MCF 10A (cell line): ENCODE measurements around the gene FGFR4. TPM values are rescaled to one million over a fixed set of nuclear protein-coding genes. Genes with fewer than 3 reads are reported as not detected.
A peak's percentile ranks its signal among the peaks of the same experiment; 100 is the strongest.

Experiments used
- BruUV-seq: library from RNA; stranded (reverse); fragments of 400-500 nt; replicated peaks from 2 replicates; lab custom pipeline; 2021; lab: Mats Ljungman, UMichigan
- CTCF ChIA-PET: fragments of 300-600 bp; sonication (Branson Sonifier 250); formaldehyde crosslinking; extraction: SDS; loops from one replicate; lab custom pipeline; 2021; ENCODE audit warnings: antibody characterized with exemption, inconsistent platforms; lab: Yijun Ruan, JAX
- POLR2A ChIA-PET: fragments of 300-600, 350-650 bp; sonication (Branson Sonifier 250); formaldehyde crosslinking; extraction: SDS; loops from one replicate; lab custom pipeline; 2020; ENCODE audit warnings: antibody characterized with exemption, inconsistent platforms; lab: Yijun Ruan, JAX
- DNase-seq: peaks from one replicate; pipeline ENCODE4 v3.0.0-alpha.2; 2018; ENCODE audit not compliant: unreplicated experiment
- H3K27ac Mint-ChIP-seq: one replicate; pipeline ENCODE4 v1.8.0; 2022; ENCODE audit warnings: mild to moderate bottlenecking, low read depth, mixed read lengths; ENCODE audit not compliant: unreplicated experiment
- H3K27me3 Mint-ChIP-seq: one replicate; pipeline ENCODE4 v1.8.0; 2022; ENCODE audit warnings: mixed read lengths; ENCODE audit not compliant: insufficient read depth, unreplicated experiment
- H3K36me3 Mint-ChIP-seq: one replicate; pipeline ENCODE4 v1.8.0; 2022; ENCODE audit warnings: mild to moderate bottlenecking, moderate library complexity, mixed read lengths; ENCODE audit not compliant: insufficient read depth, unreplicated experiment
- H3K4me1 Mint-ChIP-seq: one replicate; pipeline ENCODE4 v1.8.0; 2022; ENCODE audit warnings: mixed read lengths; ENCODE audit not compliant: insufficient read depth, unreplicated experiment
- H3K4me3 Mint-ChIP-seq: one replicate; pipeline ENCODE4 v1.8.0; 2022; ENCODE audit warnings: mild to moderate bottlenecking, moderate library complexity, mixed read lengths; ENCODE audit not compliant: unreplicated experiment
- H3K9me3 Mint-ChIP-seq: one replicate; pipeline ENCODE4 v1.8.0; 2022; ENCODE audit warnings: mixed read lengths; ENCODE audit not compliant: unreplicated experiment
- CTCF ChIP-seq: fragments of 200-600 bp; IDR thresholded peaks from one replicate; pipeline ENCODE4 v1.8.0; 2022; ENCODE audit warnings: antibody characterized with exemption, mild to moderate bottlenecking; ENCODE audit not compliant: unreplicated experiment
- intact Hi-C: fragments of 100-400 bp; cut with micrococcal nuclease; formaldehyde crosslinking; loops from 2 replicates; pipeline ENCODE4 v1.14.1; 2022
- total RNA-seq: library from RNA; stranded (reverse); gene quantifications from 2 replicates; pipeline ENCODE4 v1.2.3, GENCODE V29; 2022

Gene FGFR4
- total RNA-seq, 1 experiment from 2014 or later: 1.8 TPM

GRCh38 chr5:177041936-177042335 is 44.8 kb upstream of the FGFR4 start:
- ChIA-PET CTCF (interaction anchor here (0.6 to 1.0 kb wide), 4 partner anchors 36 to 642 kb away, joined by 3 to 5 read pairs (median 3); no protein-coding TSS in a partner anchor), POLR2A (interaction anchor here (0.7 to 1.9 kb wide), 6 partner anchors 10 to 120 kb away, joined by 3 to 8 read pairs (median 4); no protein-coding TSS in a partner anchor)
- Mint-ChIP-seq H3K4me3 (no peak overlapping the region), H3K27ac (no peak overlapping the region), H3K9me3 (no peaks in the 10 kb centered on the region), H3K27me3 (no peaks in the 10 kb centered on the region), H3K36me3 (peaks cover 57% of the 10 kb centered on the region), H3K4me1 (peaks cover 12% of the 10 kb centered on the region)
- intact Hi-C loops: no loop called here
- DNase-seq: no peak
- TF ChIP-seq CTCF: no peak
- BruUV-seq: no TSS peak

GRCh38 chr5:177043114-177043513 is 43.6 kb upstream of the FGFR4 start:
- intact Hi-C loops: no loop called here
- Mint-ChIP-seq H3K4me1 (peaks cover 12% of the 10 kb centered on the region), H3K9me3 (no peaks in the 10 kb centered on the region), H3K27ac (no peak overlapping the region), H3K27me3 (no peaks in the 10 kb centered on the region), H3K4me3 (no peak overlapping the region), H3K36me3 (peaks cover 68% of the 10 kb centered on the region)
- CTCF ChIA-PET: interaction anchor here (0.7 to 3.3 kb wide), 2 partner anchors 29 to 108 kb away, joined by 3 to 12 read pairs; no protein-coding TSS in a partner anchor
- no TSS peak for BruUV-seq
- TF ChIP-seq CTCF: no peak
- DNase-seq: no peak
- POLR2A ChIA-PET: no interaction called here

DNA sequence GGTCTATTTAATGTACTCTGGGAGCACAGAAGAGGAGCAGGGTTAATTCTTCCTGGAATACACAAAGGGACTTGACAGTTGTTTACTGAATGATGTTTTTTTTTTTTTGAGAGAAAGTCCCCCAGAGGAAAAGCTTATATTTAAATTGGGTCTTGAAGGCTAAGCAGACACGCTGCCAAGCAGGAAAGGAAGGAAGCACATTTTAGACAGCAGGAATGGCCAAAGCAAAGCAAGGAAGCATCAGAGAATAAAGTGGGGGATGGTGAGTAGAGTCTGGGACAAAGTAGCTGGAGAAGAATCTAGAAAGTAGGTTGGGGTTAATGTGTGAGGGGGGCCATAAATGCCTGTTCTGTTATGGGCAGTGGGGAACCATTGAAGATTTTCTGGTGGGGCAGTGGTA is 42.8 kb upstream of the FGFR4 start:
- no peak for DNase-seq
- peaks cover 12% of the 10 kb centered on the region for H3K4me1 Mint-ChIP-seq
- no peaks in the 10 kb centered on the region for H3K27me3 Mint-ChIP-seq
- CTCF ChIA-PET: interaction anchor here (0.5 to 3.3 kb wide), 3 partner anchors 28 to 1124 kb away, joined by 3 to 12 read pairs (median 3); no protein-coding TSS in a partner anchor
- H3K4me3 Mint-ChIP-seq: no peak overlapping the region
- H3K27ac Mint-ChIP-seq: peak overlapping the region; percentile 11
- POLR2A ChIA-PET: interaction anchor here (1.0 to 1.1 kb wide), 2 partner anchors 20 to 38 kb away, joined by 3 read pairs; no protein-coding TSS in a partner anchor
- H3K36me3 Mint-ChIP-seq: peaks cover 76% of the 10 kb centered on the region
- no peak for TF ChIP-seq CTCF
- no TSS peak for BruUV-seq
- intact Hi-C loops: no loop called here
- H3K9me3 Mint-ChIP-seq: no peaks in the 10 kb centered on the region

- Mint-ChIP-seq H3K27me3 (no peaks in the 10 kb centered on the region), H3K4me1 (peaks cover 12% of the 10 kb centered on the region), H3K4me3 (no peak overlapping the region), H3K27ac (no peak overlapping the region), H3K36me3 (peaks cover 83% of the 10 kb centered on the region), H3K9me3 (no peaks in the 10 kb centered on the region)
- intact Hi-C loops: no loop called here
- no TSS peak for BruUV-seq
- DNase-seq: no peak
- no peak for TF ChIP-seq CTCF
- ChIA-PET CTCF (interaction anchor here (0.5 to 3.3 kb wide), 4 partner anchors 27 to 1125 kb away, joined by 3 to 12 read pairs (median 3); no protein-coding TSS in a partner anchor), POLR2A (interaction anchor here (1.0 to 1.2 kb wide), 3 partner anchors 21 to 42 kb away, joined by 3 read pairs; partner anchors contain the start of gene FGFR4)
Measured at GRCh38 chr5:177044641-177045040, 42.1 kb upstream of the FGFR4 start.
